Measurements from ENCODE around the gene PIP5K1B.

The PIP5K1B gene

GRCh38 chr9:68999393-69000105 lies 294.5 kb downstream of the PIP5K1B start:
- no peak for FAIRE-seq

GRCh38 chr9:69001921-69002320 lies 296.9 kb downstream of the PIP5K1B start:
- FAIRE-seq = no peak

GRCh38 chr9:69003051-69003450 lies 298.0 kb downstream of the PIP5K1B start:
- FAIRE-seq = no peak

- FAIRE-seq = no peak
Measured at GRCh38 chr9:69004836-69005235, 299.8 kb downstream of the PIP5K1B start.

GRCh38 chr9:69009708-69010107 lies 304.7 kb downstream of the PIP5K1B start:
- FAIRE-seq = no peak

GRCh38 chr9:69012696-69013381 lies 307.8 kb downstream of the PIP5K1B start:
- FAIRE-seq = no peak

GRCh38 chr9:69013382-69013727 lies 308.3 kb downstream of the PIP5K1B start:
- FAIRE-seq = no peak

- no peak for FAIRE-seq
Measured at GRCh38 chr9:69014013-69014412, 309.0 kb downstream of the PIP5K1B start, which contains the start of gene PRKACG. Gene PRKACG (minus strand): TSS chr9:69014113. CDS start chr9:69014092, 21 bp downstream.

GRCh38 chr9:69016191-69017096 lies 311.4 kb downstream of the PIP5K1B start:
- FAIRE-seq = no peak

- FAIRE-seq = no peak
Measured at GRCh38 chr9:69018737-69019136, 313.7 kb downstream of the PIP5K1B start.

GRCh38 chr9:69019808-69020207 lies 314.8 kb downstream of the PIP5K1B start:
- no peak for FAIRE-seq

GRCh38 chr9:69020301-69021145 lies 315.5 kb downstream of the PIP5K1B start:
- FAIRE-seq = no peak

GRCh38 chr9:69023650-69024049 lies 318.6 kb downstream of the PIP5K1B start:
- FAIRE-seq = no peak

GRCh38 chr9:69027355-69028097 lies 322.5 kb downstream of the PIP5K1B start:
- FAIRE-seq = no peak

- no peak for FAIRE-seq
Measured at GRCh38 chr9:69028754-69029153, 323.7 kb downstream of the PIP5K1B start.

GRCh38 chr9:69029535-69029934 lies 324.5 kb downstream of the PIP5K1B start:
- no peak for FAIRE-seq

- FAIRE-seq = no peak
Measured at GRCh38 chr9:69030851-69031645, 326.0 kb downstream of the PIP5K1B start.

GRCh38 chr9:69034071-69034470 lies 329.0 kb downstream of the PIP5K1B start:
- no peak for FAIRE-seq

GRCh38 chr9:69035438-69036308 lies 330.6 kb downstream of the PIP5K1B start, which contains the start of gene FXN:
Gene FXN (plus strand): TSS chr9:69035752. CDS start chr9:69035783, 31 bp downstream.
- FAIRE-seq = no peak

- no peak for FAIRE-seq
Measured at GRCh38 chr9:69036309-69036708, 331.3 kb downstream of the PIP5K1B start.
